ENCODE data around the gene GPR6.

GRCh38 chr6:109934293-109934692 is 43.8 kb upstream of the GPR6 start:
- no peak for TF ChIP-seq GATA2 (IDR thresholded peaks at IDR 0.05; ENCODE audit: low read depth, low read length)
- no peak for TF ChIP-seq GATA3 (IDR thresholded peaks at IDR 0.05; ENCODE audit: low read depth, low read length)

All from SH-SY5Y (cell line).